ENCODE data around the gene BCR.
"Not testable (repeated sequence)": the region's sequence is repeated elsewhere in the genome, so short reads cannot be mapped to it uniquely, and the experiment has no call there.

BCR gene

DNA sequence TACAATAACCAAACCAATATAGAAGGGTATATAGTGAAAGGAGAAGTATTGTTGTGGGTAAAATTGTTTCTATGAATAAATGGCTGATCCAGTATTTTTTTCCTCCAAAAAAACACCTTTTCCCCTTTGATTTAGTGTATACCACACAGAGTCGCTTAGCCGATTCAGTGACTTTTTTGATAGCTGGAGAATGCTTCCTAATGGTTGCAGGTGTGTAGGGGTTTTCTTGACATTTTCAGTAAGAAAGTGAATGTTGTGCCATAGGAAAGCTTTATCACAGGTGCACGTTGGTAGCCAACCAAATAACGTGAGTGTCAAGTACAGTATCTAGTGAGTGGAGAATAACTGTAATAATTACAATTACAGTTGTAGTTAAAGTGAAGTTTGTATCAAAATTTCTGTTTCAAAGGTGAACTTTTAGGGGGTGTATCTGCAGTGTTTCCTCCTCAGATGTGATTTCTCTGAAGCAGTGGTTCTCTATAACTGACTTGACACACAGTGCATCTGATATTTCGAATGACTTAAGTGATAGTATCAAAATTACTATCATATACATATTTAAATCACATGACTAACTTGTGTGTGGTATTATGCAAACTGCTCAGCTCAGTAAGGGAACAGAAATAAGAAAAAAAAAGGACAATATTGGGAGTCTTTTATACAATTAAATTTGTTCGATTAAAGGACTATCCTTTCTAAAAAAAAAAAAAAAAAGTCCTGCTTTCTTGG lies 143.8 kb downstream of the BCR start:
- DNase-seq = not testable (repeated sequence)

DNA sequence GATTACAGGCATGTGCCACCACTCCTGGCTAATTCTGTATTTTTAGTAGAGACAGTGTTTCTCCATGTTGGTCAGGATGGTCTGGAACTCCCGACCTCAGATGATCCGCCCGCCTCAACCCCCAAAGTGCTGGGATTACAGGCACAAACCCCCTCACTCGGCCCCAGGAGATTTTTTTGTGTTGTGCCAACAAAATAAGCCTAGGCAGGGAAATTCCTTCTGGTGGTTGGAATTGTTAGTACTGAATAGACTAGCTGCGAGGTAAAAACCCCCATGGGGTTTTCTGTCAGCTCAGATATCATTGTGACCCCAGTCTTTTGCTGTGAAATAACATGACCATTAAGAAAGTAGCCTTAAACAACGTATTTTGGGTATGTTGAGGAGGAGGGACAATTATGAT lies 144.9 kb downstream of the BCR start:
- DNase-seq = peak; percentile 34

DNA sequence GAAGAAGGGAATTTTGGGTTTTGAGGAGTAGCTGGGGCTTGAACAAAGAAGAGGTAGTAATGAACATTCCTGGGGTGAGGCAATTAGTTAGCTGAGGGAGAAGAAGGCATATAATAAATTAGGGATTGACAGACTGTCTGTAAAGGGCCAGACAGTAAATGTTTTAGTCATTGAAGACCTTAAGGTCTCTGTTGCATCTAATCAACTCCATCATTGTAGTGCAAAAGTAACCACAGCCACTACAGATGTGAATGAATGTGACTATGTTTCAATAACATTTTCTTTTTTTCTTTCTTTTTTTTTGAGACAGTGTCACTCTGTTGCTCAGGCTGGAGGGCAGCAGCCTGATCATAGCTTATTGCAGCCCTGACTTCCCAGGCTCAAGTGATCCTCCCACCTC lies 153.5 kb downstream of the BCR start:
- DNase-seq = not testable (repeated sequence)

DNA sequence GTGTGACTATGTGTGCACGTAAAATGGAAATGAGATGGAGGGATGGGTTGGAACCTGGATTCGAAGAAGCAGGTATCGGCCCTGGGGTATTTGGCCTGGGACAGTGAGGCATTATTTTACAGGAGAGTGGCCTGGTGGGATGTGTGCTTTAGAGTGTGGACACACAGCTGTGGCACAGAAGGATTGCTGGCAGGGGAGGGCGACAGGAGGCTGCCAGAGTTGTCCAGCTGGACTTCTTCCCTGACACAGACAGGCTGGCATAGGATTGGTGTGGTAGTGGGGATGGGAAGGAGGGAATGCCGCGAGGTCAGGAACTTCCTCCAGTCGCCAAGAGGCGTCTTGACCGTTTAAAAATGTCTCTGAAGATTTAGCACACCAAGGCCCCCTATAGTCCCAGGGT lies 157.4 kb downstream of the BCR start:
- DNase-seq = not testable (repeated sequence)

DNA sequence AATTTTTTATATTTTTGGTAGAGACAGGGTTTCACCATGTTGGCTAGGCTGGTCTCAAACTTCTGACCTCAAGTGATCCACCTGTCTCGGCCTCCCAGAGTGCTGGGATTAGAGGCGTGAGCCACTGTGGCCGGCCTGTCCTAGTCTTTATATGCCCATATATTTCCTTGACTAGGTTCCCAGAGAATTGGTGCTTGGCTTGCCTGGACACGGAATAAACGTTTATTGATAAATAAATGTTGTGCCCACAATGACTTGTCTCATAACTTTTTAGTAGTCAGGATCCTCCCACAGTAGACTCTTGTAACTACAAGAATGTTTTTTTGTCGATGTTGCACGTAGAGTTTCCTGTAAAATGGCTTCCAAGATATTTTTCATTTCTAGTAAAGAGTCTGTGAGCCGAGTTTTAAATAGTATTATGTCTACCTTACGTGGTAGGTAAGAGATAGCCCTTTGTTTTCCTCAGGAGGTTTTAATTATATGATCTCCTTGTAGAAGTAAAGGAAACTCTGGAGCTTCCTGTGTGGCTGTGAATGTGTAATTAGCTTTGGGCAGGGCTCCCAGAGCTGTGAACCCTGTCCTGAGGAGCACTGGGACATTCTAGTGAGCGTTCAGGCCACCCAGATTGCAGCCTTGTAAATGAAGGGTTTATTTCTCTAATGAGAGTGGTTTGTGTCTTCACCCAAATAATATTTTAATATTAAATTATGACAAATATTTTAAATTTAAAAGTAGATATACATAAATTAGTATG lies 161.8 kb downstream of the BCR start:
- DNase-seq = not testable (repeated sequence)

DNA sequence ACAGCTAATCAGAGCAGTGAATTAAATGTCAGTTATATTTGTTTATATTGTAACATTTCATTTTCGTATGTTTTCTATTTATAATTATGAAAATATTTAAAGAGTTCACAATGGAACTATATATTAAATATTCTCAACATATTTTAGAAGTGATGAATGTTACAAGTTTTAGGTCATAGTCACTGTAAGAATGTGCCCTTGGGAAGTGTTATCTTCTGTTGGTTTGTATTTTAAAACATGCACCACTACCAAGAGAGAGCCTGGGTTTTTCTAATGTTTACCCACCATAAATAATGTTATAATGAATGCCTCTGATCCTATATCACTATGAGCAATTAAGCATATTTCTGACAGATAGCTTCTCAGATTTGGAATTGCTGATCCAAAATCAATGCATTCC lies 171.0 kb downstream of the BCR start:
- DNase-seq = no peak

DNA sequence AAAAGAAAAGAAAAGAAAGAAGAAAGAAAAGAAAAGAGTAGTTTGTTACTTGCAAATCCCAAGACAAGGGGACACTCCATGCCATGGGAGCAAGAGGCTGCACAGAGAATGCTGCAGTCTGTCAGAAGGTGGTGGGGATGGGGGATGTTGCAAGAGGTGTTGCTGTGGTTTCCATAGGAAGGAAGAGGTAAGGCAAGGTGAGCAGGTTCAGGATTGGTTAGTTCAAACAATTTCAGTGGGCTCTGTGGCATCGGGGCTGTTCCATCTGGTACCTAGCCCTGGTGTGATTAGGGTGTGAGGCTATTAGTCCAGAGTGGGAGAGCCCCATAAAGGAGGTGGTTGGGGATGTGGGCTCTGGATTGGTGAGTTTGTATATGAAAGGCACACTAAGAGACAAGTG lies 172.7 kb downstream of the BCR start:
- no peak for DNase-seq

DNA sequence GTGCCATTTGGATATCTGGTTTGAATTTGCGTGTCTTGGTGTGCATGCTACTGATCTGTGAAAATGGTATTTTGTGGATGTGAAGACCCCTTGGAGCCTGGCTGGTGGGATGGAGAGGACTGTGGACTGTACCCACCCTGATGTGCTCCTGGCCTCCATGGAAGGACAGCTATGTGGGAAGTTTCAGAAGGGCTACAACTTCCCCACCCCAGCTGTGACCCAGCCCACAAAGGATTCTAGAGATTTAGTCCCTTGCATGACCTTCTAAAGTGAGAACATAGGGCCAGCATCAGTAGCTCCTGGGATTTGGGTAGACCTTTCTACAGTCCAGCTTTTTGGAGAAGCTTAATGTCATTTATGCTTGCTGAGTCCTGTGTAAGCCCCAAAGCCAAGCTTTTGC lies 173.4 kb downstream of the BCR start:
- no peak for DNase-seq

DNA sequence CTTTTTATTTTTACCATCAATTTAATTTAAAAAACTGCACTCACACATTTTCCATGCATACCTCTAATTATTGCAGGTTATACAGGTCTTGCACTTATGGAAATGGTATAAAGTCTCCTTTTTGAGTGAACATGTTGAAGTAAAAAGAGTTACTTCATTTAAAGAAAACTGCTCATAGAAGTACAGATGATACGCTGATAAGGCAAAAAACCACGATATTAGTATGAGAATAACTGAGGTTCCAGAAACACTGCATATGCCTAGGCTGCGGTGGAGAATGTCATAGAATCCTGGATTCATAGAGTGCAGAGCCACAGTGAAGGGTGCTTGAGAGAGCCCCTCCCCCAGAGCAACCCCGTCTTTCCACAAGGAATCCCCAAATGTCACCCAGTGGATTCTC lies 175.8 kb downstream of the BCR start:
- DNase-seq = no peak

DNA sequence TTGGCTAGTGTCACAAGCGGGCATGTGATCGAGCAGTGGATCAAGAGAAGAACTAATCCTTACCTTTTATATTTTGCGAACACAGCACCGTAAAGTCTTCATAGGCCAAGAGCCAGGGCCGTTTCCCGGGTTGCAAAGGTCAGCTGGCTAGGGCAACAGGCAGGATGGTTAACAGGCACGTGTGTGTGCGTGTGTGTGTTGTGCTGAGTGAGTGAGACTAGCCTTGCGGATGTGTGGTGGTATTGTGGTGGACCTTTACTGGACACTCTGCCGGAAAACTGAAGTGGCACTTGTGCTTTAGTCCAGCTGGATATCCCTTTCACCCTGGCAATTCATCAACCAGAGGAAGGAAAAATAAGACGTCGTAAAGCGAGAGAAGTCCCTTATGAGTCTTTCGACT lies 176.7 kb downstream of the BCR start:
- no peak for DNase-seq

DNA sequence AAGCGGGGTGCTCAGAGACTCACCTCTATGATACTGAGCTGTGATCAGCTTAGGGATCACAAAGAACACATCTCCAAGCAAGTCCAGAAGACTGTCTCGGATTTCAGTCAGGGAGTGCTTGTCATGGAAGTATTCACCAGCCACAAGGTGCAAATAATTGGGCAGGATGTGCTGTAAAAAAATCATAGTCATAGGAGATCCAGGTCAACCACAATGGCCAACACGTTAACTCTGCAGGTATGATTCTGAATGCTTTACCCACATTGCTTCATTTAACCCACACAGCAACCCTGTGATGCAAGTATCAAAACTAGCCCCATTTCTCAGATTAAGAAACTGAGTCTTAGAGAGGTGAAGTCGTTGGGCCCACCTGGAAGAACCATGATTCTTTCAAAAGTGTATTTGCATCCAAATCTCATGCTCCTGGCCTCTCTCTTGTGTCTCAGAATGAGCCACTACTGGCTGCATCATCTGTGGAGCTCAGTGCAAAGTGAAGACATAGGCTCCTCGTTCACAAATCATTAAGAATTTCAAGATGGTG lies 179.3 kb downstream of the BCR start:
- no peak for DNase-seq

DNA sequence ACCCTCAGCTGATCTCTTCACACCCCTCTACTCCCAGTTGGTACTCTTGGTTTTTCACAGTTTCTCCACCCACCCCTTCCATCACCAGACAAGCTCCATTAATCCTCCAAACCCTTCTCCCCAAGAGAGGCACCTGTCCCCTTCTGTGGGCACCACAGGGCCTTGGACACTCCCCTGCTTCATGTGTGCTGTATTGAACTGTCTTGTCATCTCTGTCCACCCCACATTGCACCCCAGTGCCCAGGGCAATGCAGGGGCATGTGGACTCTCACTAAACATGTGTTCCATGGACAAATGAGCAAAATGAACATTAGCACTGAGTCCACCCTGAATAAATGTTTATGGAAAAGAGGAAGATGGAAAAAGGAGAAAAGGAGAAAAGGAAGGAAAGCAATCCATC lies 181.4 kb downstream of the BCR start:
- no peak for DNase-seq

DNA sequence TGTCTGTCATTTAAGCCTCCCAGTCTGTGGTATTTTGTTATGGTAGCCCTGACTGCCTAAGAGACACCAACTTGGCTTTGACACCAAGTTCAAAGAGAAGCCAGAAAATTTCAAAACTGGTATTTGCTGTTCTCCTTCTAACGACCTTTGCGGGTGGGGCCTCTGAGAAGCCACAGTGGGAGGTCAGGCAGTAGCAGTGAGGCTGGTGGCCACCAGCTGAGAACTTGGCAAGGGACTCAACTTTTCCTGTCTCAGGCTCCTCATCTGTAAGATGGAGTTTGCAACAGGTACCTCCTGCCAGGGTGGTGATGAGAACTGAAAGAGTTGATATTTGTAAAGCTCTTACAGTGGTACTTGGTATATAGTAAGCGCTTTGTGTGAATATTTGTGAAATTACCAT lies 183.4 kb downstream of the BCR start:
- DNase-seq = no peak

DNA sequence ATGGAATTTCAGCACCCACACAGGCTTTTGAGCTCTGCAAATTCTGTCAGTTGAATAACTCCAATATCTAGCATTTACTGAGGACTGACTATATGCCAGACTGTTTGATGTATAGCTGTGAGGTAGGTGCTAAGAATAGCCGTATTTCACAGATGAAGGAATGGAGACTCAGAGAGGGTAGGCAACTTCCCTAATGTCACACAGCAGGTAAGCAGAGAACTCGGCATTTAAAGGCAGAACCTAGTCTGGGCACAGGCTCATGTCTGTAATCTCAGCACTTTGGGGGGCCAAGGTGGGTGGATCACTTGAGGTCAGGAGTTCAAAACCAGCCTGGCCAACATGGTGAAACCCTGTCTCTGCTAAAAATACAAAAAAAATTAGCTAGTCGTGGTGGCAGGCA lies 184.1 kb downstream of the BCR start:
- DNase-seq = no peak

DNA sequence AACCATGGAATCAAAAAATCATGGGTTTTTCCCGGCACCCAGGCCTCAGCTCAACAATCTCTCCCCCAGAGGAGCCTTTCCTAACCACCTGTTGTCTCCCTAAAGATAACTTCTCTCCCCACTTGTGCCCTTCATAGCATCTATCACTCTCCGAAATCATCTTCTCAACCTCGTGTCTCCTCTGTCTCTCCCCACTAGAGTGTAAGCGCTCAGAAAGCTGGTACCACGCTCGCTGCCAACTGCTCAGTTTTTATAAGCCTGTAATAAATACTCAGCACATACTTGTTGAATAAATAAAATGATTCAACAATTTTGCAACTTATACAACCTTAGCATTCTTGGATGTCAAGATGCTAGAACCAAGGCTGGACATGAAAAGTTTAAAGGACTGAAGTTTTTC lies 185.2 kb downstream of the BCR start:
- DNase-seq = no peak

DNA sequence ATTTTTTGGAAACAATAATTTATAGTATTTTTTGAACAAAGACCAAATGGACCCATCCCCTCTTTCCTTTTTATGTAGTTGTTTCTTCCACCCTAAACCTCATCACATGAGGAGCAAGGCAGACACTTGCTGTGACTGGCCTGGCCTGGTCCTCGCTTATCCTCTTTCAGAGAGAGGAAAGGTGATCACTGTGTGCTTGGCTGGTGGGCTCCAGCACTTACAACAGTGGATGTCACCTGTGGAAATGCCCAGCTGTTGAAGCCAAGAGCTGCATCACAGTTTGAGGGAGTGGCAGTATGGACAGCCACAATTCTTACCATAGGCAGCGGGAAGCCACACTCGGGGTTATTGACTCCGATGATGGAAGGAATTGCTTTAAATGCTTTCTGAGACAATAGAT lies 185.7 kb downstream of the BCR start:
- no peak for DNase-seq

DNA sequence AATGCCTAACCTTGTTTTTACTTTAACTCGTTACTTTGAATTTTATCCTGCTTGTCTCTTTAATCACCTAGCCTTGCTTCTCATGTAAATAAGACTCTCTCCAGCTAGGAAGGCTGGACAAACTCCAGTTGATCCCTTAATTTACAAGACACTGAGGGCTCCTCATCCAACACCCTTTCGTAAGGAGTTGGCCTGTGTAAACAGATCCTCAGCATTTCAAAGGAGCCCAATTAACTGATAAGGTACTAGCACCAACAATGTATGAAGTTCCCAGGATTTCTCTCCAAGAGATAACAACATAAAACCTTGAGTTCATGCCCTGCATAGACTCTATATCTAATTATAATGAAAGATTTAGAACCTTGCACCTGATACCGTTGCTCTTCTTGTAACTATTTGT lies 186.9 kb downstream of the BCR start:
- not testable (repeated sequence) for DNase-seq

All from eye (tissue), 1 donor.